Measurements from ENCODE around the gene RTN4RL2. TPM values are rescaled to one million over a fixed set of nuclear protein-coding genes. Genes with fewer than 3 reads are reported as not detected.

The RTN4RL2 gene
- polyA plus RNA-seq, 3 donors from 2014 or later, result 0.38 to 0.71 (median 0.68) TPM

DNA sequence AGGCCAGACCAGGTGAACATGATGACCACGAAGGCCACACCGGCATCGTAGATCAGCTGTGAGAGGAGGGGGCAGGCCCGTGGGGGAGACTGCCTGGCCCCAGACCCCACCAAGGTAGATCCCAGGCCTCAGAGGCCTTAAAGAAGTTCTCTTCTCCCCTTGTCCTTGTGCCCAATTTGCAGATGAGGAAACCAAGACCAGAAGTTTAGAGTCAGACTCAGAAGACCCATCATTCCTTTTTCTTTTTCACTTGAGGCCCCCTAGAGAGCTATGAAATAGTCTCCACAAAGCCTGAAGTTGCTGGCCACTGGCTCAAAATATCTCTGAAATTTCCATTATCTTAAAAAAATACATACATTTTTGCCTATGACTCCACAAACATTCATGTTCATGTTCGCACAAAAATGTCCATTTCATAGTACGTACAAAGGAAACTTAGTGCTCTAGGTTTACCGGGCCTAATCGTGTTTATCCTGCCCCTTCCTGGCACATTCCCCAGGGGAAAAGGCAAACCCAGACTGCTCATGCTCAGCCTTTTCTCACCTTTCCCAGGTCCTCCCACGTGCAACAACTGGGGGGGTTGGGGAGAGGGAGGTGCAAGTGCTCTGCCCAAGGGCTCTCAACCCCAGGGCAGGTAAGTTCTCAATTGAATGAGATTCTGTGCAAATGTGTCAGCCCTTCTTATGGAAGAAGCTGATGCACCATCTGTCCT is 35.9 kb downstream of the RTN4RL2 start:
- Mint-ChIP-seq H3K9me3 (no peaks in the 10 kb centered on the region), H3K4me3 (no peak overlapping the region), H3K27me3 (ENCODE audit: low read depth in 3 of 3) (no peaks in the 10 kb centered on the region), H3K27ac (no peak overlapping the region), H3K36me3 (peaks cover 6 to 15% (median 7%) of the 10 kb centered on the region in 3 donors), H3K4me1 (peaks cover 8 to 9% of the 10 kb centered on the region in 2 donors)
- DNase-seq, result no peak

DNA sequence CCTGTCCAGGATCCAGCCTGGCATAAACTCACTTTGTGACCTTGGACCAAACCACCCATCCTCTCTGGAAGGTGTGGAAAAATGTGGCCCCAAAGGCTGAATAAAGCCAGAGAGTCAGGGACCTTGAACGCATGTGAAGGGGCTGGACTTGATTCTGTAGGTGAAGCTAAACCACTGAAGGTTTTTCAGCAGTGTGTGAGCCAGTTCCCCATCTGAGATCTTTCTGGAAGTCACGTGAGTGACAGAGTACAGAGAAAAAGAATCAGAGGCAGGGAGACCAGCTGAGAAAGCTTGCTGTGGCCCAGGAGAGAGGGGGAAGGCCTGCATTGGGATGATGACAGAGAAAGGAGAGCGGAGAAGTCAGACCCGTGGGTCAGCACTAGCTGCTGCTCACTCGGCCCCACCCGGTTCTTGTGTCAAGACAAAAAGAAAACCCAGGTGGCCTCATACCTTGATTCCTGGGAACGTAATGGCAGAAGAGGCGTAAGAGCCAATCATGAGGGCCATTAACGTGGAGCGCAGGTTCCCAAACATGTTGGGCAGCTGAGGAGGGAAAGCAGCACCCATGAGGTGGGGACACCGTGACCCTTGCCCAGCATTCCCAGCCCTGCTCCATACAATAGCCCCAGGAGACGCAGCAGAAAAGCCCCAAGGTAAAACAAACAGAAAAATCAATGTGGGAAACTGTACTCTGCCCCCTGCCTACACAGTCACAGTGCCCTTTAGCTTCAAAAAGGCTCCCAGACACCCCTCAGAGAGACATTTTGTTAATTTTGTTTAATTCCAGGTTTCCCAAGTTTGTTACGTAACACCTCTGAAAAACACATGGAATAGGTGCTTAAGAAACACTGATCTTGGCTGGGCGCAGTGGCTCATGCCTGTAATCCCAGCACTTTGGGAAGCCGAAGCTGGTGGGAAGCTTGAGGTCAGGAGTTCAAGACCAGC is 37.2 kb downstream of the RTN4RL2 start:
- peaks cover 6 to 15% (median 7%) of the 10 kb centered on the region in 3 donors for H3K36me3 Mint-ChIP-seq
- no peaks in the 10 kb centered on the region for H3K27me3 Mint-ChIP-seq (ENCODE audit: low read depth in 3 of 3)
- H3K4me1 Mint-ChIP-seq, result peaks cover 8 to 9% of the 10 kb centered on the region in 2 donors
- H3K4me3 Mint-ChIP-seq, result no peak overlapping the region
- no peaks in the 10 kb centered on the region for H3K9me3 Mint-ChIP-seq
- no peak overlapping the region for H3K27ac Mint-ChIP-seq
- no peak for DNase-seq

DNA sequence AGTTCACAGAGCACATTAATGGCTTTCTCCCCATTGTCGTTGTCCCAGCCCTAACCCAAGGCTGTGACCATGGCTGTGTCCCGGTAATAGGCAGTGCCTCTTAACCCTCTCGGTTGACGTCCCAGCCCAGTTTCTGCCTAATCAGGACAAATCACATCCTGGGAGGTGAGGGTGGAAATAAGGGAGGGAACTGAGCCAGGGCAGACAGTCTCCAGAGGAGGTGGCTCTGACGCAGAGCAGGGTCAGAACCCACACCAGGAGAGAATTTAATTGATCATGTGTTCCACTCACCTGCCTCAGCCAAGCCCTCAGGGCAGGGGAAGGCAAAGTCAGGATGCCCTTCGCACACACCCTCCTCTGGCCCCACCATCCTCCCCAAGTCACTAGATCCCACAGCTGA is 38.2 kb downstream of the RTN4RL2 start:
- Mint-ChIP-seq H3K27me3 (ENCODE audit: low read depth in 3 of 3) (no peaks in the 10 kb centered on the region), H3K9me3 (no peaks in the 10 kb centered on the region)
- DNase-seq, result no peak

DNA sequence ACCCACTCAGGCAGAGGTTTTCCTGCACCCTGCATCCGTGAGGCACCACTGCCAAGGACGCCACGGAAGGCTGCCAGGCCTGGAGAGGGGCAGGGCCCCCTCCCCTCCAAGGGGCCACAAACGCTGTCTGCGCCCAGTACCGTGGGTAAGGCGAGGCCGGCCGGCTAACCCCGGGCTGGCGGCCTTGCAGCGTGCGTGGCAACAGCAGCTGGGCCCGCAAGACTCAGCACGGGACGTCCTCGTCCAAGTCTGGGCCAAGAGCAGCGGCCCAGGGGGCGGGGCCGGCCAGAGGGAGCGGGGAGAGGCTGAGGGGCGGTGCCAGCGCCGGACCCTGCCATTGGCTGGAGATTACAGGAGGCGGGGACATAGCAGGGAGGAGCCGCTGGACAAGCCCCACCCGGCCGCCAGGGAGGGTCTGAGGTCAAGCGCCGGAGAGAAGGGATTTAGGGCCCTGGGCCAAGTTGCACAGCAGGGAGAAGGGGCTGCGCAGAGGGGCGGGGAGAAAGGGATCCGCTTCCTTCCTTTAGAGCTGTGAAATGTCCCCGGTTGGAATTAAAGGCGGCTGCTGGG is 39.2 kb downstream of the RTN4RL2 start:
- Mint-ChIP-seq H3K27me3 (ENCODE audit: low read depth in 3 of 3) (no peaks in the 10 kb centered on the region), H3K4me3 (no peak overlapping the region), H3K4me1 (peaks cover 8 to 9% of the 10 kb centered on the region in 2 donors), H3K36me3 (peaks cover 5 to 16% (median 6%) of the 10 kb centered on the region in 3 donors), H3K27ac (no peak overlapping the region), H3K9me3 (no peaks in the 10 kb centered on the region)
- DNase-seq, result peak; percentile 18 to 38 (median 30)

More for the DNA sequence above, 38.2 kb downstream of the RTN4RL2 start:
- Mint-ChIP-seq H3K27ac (peak overlapping the region in 1 of 6 donors; percentile 55), H3K36me3 (peaks cover 6 to 19% (median 7%) of the 10 kb centered on the region in 3 donors), H3K4me3 (no peak overlapping the region), H3K4me1 (peaks cover 8 to 9% of the 10 kb centered on the region in 2 donors)

DNA sequence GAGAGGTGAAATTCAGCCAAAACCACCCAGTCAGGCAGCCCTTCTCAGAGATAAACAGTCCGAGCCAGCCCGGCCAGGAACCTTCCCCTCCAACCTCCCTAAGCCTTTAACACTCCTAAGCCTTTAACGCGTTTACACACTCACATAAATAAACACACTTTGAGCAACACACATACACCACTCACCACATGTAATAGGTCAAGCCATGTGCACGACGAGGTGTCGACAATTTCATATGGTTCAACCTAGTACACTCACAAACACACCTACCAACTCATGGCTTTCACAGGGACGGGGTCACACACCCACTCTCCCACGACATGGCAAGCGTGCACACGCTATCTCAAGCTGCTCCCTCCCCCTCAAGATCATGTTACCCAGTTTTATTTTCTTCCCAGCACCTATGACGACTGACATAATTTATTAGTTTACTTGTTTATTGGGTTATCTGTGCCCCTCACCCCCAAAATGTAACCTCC is 39.7 kb downstream of the RTN4RL2 start:
- Mint-ChIP-seq H3K9me3 (no peaks in the 10 kb centered on the region), H3K4me3 (peak overlapping the region in 1 of 5 donors; percentile 51), H3K36me3 (peaks cover 4 to 17% (median 6%) of the 10 kb centered on the region in 3 donors), H3K27ac (peak overlapping the region in 1 of 6 donors; percentile 38), H3K4me1 (peaks cover 8 to 9% of the 10 kb centered on the region in 2 donors), H3K27me3 (ENCODE audit: low read depth in 3 of 3) (no peaks in the 10 kb centered on the region)
- no peak for DNase-seq

DNA sequence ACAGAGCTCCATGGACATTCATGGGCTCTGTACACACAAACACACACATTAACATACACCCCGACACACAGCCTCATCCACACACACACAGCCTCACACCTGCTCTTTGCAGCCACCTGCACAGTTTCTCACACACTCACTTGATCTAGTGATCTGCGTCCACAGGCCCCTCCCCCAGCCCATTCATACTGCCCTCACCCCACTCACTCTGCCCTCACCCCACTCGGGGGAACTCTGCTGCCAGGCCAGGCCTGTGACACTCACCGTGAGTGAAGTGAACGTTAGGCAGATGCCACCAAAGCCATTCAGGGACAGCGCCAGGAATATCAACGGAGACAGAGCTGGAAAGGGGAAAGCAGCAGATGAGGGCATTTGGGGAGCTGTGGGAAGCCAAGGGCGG is 40.2 kb downstream of the RTN4RL2 start:
- Mint-ChIP-seq H3K9me3 (no peaks in the 10 kb centered on the region), H3K27me3 (ENCODE audit: low read depth in 3 of 3) (no peaks in the 10 kb centered on the region), H3K36me3 (peaks cover 4 to 17% (median 6%) of the 10 kb centered on the region in 3 donors), H3K27ac (peak overlapping the region in 1 of 6 donors; percentile 38), H3K4me3 (no peak overlapping the region), H3K4me1 (peaks cover 8 to 9% of the 10 kb centered on the region in 2 donors)
- DNase-seq, result no peak

DNA sequence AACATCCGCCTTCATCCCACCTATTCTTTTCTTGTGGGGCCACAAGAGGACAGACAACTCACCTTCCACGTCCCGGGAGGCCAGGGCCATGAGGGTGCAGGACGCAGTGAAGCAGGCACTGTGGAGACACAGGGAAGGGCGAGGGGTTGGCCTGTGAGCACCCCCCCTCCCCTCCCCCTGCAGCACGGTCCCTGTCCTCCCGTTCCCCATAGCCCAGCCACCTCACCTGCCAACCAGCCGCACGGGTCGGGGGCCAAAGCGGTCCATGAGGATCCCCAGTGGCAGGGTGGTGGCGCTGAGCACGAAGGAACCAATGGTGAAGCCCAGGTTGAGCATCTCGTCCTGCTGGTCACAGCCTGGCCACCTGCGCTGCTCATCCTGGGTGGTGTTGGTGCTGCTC is 40.6 kb downstream of the RTN4RL2 start:
- Mint-ChIP-seq H3K36me3 (peaks cover 4 to 17% (median 6%) of the 10 kb centered on the region in 3 donors), H3K27me3 (ENCODE audit: low read depth in 3 of 3) (no peaks in the 10 kb centered on the region), H3K4me1 (peaks cover 8 to 9% of the 10 kb centered on the region in 2 donors), H3K9me3 (no peaks in the 10 kb centered on the region), H3K4me3 (no peak overlapping the region), H3K27ac (no peak overlapping the region)
- no peak for DNase-seq

DNA sequence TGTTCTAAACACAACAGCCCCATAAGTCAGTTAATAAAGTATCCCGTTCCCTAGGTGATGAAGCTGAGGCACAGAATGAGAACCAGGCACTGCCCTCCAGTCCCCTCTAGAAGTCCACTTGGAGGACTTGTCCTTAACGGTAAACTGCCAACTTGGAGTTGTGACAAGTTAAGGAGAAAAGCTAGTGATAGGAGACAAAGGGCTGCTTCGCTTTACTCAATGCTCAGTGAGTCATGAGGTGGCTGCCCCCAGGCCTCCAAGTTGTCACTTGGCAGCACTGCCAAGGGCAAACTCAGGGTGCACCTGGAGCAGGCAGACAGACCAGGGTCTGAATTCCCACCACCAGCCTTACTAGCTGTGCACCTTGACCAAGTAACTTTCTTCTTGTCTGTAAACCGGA is 41.6 kb downstream of the RTN4RL2 start:
- Mint-ChIP-seq H3K4me1 (peaks cover 8 to 9% of the 10 kb centered on the region in 2 donors), H3K36me3 (peaks cover 4 to 17% (median 6%) of the 10 kb centered on the region in 3 donors), H3K4me3 (no peak overlapping the region), H3K27ac (peak overlapping the region in 1 of 6 donors; percentile 55), H3K27me3 (ENCODE audit: low read depth in 3 of 3) (no peaks in the 10 kb centered on the region), H3K9me3 (no peaks in the 10 kb centered on the region)
- DNase-seq, result no peak

DNA sequence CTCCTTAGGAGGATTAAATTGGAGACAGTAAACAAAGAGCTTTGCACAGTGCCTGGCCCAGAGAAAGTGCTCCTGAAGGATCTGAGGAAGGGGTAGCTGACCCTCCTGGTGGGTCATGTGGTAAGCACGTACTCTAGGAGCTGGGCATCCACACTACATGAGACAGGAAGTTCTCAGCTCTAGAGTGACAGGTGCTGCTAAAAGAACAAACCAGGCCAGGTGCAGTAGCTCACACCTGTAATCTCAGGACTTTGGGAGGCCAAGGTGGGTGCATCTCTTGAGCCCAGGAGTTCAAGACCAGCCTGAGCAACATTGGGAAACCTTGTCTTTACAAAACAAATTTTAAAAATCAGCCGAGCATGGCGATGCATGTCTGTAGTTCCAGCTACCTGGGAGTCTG is 42.0 kb downstream of the RTN4RL2 start:
- H3K27ac Mint-ChIP-seq, result no peak overlapping the region
- H3K4me1 Mint-ChIP-seq, result peaks cover 8 to 9% of the 10 kb centered on the region in 2 donors
- H3K27me3 Mint-ChIP-seq (ENCODE audit: low read depth in 3 of 3), result no peaks in the 10 kb centered on the region
- no peak for DNase-seq
- no peaks in the 10 kb centered on the region for H3K9me3 Mint-ChIP-seq
- H3K36me3 Mint-ChIP-seq, result peaks cover 4 to 15% (median 6%) of the 10 kb centered on the region in 3 donors
- no peak overlapping the region for H3K4me3 Mint-ChIP-seq

DNA sequence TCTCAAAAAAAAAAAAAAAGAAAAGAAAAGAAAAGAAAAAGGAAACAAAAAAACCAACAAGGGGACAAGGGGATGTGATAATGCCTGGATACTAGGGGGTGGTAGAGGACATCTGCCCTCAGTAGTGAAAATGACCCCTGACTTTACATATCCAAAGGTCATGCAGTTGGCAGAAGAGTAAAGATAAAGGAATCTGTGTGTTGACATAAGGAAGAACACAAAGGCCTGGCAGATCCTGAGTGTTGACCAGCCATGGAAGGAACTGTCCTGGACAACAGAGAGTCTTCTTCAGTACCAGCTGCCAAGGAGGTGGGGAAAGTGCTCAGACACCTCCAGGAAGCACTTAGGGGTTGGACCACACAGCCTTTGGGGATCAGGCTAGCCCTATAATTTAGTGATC is 42.5 kb downstream of the RTN4RL2 start:
- no peaks in the 10 kb centered on the region for H3K27me3 Mint-ChIP-seq (ENCODE audit: low read depth in 3 of 3)
- H3K36me3 Mint-ChIP-seq, result peaks cover 4 to 14% (median 6%) of the 10 kb centered on the region in 3 donors
- no peaks in the 10 kb centered on the region for H3K9me3 Mint-ChIP-seq
- no peak for DNase-seq
- peaks cover 8 to 9% of the 10 kb centered on the region in 2 donors for H3K4me1 Mint-ChIP-seq
- no peak overlapping the region for H3K27ac Mint-ChIP-seq
- no peak overlapping the region for H3K4me3 Mint-ChIP-seq

DNA sequence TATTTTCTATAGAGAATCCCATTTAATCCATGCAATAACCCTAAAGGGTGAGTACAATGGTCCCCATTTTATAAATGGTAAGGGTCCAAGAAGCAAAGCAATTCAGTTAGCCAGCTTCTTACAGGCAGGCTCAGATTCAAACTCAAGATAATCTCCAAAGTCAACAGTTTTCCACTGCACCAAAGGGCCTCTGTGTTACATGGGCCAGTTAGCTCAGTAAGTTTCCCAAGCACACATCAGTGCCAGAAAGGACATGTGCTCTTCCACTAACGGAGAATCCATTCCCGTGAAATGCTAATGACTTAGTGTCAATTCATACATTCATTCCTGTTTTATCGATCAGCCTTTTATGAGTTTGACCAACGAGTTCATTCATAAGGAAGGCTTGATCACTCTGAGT is 44.2 kb downstream of the RTN4RL2 start:
- peaks cover 4 to 14% (median 6%) of the 10 kb centered on the region in 3 donors for H3K36me3 Mint-ChIP-seq
- H3K27me3 Mint-ChIP-seq (ENCODE audit: low read depth in 3 of 3), result peaks cover 0 to 2% (median 0%) of the 10 kb centered on the region in 3 donors

DNA sequence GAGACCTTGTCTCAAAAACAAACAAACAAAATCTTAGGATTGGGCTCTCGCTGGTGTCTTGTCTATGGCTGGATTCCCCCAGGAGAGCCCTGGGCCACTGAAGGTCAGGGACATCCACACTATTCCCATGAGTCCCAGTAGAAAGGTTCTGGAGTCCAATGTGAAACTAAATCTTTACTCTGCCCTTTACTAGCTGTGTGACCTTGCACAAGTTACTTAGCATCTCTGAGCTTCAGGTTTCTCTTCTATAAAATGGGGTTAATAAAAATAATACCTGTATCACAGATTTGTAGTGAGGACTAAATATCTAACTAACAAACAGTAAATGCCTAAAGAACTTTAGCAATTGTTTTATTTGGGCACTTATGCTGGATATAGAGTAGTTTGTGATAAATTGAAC is 46.2 kb downstream of the RTN4RL2 start:
- peaks cover 0 to 2% (median 0%) of the 10 kb centered on the region in 3 donors for H3K27me3 Mint-ChIP-seq (ENCODE audit: low read depth in 3 of 3)
- H3K4me1 Mint-ChIP-seq, result peaks cover 0 to 2% of the 10 kb centered on the region in 2 donors
- H3K27ac Mint-ChIP-seq, result no peak overlapping the region
- H3K36me3 Mint-ChIP-seq, result peaks cover 0 to 6% (median 0%) of the 10 kb centered on the region in 3 donors
- no peak for DNase-seq
- H3K4me3 Mint-ChIP-seq, result no peak overlapping the region
- H3K9me3 Mint-ChIP-seq, result no peaks in the 10 kb centered on the region

More for the DNA sequence above, 44.2 kb downstream of the RTN4RL2 start:
- no peaks in the 10 kb centered on the region for H3K9me3 Mint-ChIP-seq
- no peak overlapping the region for H3K4me3 Mint-ChIP-seq
- peaks cover 8 to 9% of the 10 kb centered on the region in 2 donors for H3K4me1 Mint-ChIP-seq
- H3K27ac Mint-ChIP-seq, result no peak overlapping the region
- DNase-seq, result no peak

DNA sequence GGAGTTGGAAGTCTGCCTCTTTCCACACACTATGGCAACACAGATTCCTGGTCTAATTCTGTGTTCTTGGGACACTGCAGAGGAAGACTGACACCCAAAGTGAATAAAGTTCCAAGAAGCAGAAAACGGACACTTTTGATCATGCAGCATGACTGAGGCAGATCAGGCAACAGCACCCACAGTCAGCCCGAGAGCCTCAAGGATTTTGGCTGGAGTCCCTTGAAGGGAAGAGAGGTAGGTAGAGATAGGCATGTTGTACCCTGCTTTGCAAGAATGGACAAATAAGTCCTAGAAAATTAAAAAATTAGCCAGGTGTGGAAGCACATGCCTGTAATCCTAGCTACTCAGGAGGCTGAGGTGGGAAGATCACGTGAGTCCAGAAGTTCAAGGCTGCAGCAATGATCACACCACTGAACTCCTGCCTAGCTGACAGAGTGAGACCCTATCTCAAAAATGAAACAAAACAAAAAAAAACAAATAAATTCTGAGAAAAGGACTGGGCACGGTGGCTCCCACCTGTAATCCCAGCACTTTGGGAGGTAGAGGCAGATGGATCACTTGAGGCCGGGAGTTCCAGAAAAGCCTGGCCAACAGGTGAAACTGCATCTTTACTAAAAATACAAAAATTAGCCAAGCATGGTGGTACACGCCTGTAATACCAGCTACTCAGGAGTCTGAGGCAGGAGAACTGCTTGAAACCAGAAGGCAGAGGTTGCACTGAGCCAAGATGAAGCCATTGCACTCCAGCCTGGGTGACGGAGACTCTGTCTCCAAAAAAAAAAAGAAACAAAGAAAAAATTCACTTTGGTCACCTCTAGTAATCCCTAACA is 48.2 kb downstream of the RTN4RL2 start:
- peaks cover 11 to 12% of the 10 kb centered on the region in 2 donors for H3K4me1 Mint-ChIP-seq
- H3K36me3 Mint-ChIP-seq, result peaks cover 0 to 2% (median 0%) of the 10 kb centered on the region in 3 donors
- no peak overlapping the region for H3K27ac Mint-ChIP-seq
- H3K27me3 Mint-ChIP-seq (ENCODE audit: low read depth in 3 of 3), result peaks cover 0 to 6% (median 0%) of the 10 kb centered on the region in 3 donors
- H3K9me3 Mint-ChIP-seq, result no peaks in the 10 kb centered on the region
- no peak for DNase-seq
- no peak overlapping the region for H3K4me3 Mint-ChIP-seq

All from immature natural killer cell (primary cell).